Measurements from ENCODE around the gene MRPS27.

DNA sequence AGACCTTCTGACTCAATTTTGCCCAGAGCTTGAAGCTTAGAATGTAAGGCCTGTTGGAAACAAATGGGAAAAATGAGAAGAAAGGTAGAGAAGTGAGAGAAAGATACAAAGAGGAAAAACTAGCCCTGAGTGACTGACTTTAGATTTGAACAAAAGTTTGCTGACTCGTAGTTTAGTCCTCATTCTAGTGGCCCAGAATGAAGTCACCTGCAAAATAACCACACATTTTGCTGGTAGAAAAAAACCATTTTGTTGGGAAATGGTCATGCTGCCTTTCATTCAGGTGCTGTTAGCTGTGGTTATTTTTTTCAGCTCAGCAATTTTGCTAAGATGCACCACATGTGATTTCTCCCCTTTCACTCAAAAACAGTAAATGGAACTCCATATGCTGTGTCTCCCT, 98.9 kb downstream of the MRPS27 start:
- TF ChIP-seq, protein P1, sequence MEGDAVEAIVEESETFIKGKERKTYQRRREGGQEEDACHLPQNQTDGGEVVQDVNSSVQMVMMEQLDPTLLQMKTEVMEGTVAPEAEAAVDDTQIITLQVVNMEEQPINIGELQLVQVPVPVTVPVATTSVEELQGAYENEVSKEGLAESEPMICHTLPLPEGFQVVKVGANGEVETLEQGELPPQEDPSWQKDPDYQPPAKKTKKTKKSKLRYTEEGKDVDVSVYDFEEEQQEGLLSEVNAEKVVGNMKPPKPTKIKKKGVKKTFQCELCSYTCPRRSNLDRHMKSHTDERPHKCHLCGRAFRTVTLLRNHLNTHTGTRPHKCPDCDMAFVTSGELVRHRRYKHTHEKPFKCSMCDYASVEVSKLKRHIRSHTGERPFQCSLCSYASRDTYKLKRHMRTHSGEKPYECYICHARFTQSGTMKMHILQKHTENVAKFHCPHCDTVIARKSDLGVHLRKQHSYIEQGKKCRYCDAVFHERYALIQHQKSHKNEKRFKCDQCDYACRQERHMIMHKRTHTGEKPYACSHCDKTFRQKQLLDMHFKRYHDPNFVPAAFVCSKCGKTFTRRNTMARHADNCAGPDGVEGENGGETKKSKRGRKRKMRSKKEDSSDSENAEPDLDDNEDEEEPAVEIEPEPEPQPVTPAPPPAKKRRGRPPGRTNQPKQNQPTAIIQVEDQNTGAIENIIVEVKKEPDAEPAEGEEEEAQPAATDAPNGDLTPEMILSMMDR (IDR thresholded peaks at IDR 0.05 in 8 of 11, conservative IDR thresholded peaks at IDR 0.05 in 3 of 11), result no peak
- TF ChIP-seq POLR2AphosphoS5 (IDR thresholded peaks at IDR 0.05), result no peak
- no peak for TF ChIP-seq POLR2A (IDR thresholded peaks at IDR 0.05)

Measured in spleen (tissue), 7 donors.